ENCODE measurements around the gene ABCA9. TPM values are rescaled to one million over a fixed set of nuclear protein-coding genes. Genes with fewer than 3 reads are reported as not detected.

Gene ABCA9
- total and polyA plus RNA-seq, 2 of the 13 experiments (the other 11 are each of a cell fraction or from before 2014, with no cell fraction given), result 0.04 TPM; not detected in 1

DNA sequence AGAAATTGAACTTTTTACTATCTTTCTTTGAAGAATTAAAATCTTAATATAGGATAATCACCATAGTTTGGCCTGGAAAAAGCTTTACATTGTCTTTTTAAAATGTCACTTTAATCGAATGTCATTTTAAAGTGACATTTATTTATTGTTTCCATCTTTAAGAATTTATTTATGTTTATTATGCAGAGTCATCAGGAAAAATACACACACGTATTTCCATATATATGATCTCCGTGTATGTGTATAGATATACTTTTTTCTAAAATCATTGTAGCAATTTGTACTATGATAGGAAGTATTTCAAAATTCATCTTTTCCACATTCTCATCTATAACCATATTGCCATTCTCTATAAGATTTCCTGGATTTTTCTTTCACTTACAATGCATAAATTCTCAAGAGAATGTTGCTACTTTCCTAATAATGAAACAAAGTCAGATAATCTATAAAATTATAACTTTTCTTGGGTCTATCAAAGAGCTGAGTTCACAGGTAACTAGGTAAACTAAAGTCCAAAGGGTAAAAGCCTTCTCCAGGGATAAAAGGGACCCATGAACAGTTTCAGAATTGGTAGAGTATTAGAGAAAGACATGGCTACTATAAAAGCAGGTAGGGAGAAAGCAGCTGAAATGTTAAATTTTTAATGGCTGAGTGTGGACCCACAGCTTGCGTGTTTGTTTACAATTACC lies 117.5 kb downstream of the ABCA9 start (continued):
- TF ChIP-seq, protein P1, sequence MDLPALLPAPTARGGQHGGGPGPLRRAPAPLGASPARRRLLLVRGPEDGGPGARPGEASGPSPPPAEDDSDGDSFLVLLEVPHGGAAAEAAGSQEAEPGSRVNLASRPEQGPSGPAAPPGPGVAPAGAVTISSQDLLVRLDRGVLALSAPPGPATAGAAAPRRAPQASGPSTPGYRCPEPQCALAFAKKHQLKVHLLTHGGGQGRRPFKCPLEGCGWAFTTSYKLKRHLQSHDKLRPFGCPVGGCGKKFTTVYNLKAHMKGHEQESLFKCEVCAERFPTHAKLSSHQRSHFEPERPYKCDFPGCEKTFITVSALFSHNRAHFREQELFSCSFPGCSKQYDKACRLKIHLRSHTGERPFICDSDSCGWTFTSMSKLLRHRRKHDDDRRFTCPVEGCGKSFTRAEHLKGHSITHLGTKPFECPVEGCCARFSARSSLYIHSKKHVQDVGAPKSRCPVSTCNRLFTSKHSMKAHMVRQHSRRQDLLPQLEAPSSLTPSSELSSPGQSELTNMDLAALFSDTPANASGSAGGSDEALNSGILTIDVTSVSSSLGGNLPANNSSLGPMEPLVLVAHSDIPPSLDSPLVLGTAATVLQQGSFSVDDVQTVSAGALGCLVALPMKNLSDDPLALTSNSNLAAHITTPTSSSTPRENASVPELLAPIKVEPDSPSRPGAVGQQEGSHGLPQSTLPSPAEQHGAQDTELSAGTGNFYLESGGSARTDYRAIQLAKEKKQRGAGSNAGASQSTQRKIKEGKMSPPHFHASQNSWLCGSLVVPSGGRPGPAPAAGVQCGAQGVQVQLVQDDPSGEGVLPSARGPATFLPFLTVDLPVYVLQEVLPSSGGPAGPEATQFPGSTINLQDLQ (CRISPR knock-in tag; IDR thresholded peaks at IDR 0.05), result no peak
- TF ChIP-seq ZNF7 (CRISPR knock-in tag; IDR thresholded peaks at IDR 0.05), result peak; percentile 56; the same call in 1 of the 2 replicates
- TF ChIP-seq, protein P2, sequence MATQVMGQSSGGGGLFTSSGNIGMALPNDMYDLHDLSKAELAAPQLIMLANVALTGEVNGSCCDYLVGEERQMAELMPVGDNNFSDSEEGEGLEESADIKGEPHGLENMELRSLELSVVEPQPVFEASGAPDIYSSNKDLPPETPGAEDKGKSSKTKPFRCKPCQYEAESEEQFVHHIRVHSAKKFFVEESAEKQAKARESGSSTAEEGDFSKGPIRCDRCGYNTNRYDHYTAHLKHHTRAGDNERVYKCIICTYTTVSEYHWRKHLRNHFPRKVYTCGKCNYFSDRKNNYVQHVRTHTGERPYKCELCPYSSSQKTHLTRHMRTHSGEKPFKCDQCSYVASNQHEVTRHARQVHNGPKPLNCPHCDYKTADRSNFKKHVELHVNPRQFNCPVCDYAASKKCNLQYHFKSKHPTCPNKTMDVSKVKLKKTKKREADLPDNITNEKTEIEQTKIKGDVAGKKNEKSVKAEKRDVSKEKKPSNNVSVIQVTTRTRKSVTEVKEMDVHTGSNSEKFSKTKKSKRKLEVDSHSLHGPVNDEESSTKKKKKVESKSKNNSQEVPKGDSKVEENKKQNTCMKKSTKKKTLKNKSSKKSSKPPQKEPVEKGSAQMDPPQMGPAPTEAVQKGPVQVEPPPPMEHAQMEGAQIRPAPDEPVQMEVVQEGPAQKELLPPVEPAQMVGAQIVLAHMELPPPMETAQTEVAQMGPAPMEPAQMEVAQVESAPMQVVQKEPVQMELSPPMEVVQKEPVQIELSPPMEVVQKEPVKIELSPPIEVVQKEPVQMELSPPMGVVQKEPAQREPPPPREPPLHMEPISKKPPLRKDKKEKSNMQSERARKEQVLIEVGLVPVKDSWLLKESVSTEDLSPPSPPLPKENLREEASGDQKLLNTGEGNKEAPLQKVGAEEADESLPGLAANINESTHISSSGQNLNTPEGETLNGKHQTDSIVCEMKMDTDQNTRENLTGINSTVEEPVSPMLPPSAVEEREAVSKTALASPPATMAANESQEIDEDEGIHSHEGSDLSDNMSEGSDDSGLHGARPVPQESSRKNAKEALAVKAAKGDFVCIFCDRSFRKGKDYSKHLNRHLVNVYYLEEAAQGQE (IDR thresholded peaks at IDR 0.05; ENCODE audit: borderline replicate concordance in 1 of 2, low read depth in 1 of 2, low read length in 2 of 2), result no peak
- TF ChIP-seq PHF21A (CRISPR knock-in tag; IDR thresholded peaks at IDR 0.05), result no peak
- no peak for TF ChIP-seq PHB2 (IDR thresholded peaks at IDR 0.05; ENCODE audit: partially characterized antibody)
- TF ChIP-seq, protein P3, sequence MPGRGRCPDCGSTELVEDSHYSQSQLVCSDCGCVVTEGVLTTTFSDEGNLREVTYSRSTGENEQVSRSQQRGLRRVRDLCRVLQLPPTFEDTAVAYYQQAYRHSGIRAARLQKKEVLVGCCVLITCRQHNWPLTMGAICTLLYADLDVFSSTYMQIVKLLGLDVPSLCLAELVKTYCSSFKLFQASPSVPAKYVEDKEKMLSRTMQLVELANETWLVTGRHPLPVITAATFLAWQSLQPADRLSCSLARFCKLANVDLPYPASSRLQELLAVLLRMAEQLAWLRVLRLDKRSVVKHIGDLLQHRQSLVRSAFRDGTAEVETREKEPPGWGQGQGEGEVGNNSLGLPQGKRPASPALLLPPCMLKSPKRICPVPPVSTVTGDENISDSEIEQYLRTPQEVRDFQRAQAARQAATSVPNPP (CRISPR knock-in tag; IDR thresholded peaks at IDR 0.05), result no peak
- TF ChIP-seq CREM (IDR thresholded peaks at IDR 0.05), result no peak
- TF ChIP-seq CREM (CRISPR knock-in tag; IDR thresholded peaks at IDR 0.05), result no peak
- no peak for TF ChIP-seq ETV5 (CRISPR knock-in tag; IDR thresholded peaks at IDR 0.05; ENCODE audit: borderline replicate concordance)
